ENCODE results near the gene HIPK1. TPM values are rescaled to one million over a fixed set of nuclear protein-coding genes. Genes with fewer than 3 reads are reported as not detected.

HIPK1 gene
- total and polyA plus RNA-seq, 2 of the 13 experiments (the other 11 are each of a cell fraction or from before 2014, with no cell fraction given), result 20.8 to 33.4 TPM

DNA sequence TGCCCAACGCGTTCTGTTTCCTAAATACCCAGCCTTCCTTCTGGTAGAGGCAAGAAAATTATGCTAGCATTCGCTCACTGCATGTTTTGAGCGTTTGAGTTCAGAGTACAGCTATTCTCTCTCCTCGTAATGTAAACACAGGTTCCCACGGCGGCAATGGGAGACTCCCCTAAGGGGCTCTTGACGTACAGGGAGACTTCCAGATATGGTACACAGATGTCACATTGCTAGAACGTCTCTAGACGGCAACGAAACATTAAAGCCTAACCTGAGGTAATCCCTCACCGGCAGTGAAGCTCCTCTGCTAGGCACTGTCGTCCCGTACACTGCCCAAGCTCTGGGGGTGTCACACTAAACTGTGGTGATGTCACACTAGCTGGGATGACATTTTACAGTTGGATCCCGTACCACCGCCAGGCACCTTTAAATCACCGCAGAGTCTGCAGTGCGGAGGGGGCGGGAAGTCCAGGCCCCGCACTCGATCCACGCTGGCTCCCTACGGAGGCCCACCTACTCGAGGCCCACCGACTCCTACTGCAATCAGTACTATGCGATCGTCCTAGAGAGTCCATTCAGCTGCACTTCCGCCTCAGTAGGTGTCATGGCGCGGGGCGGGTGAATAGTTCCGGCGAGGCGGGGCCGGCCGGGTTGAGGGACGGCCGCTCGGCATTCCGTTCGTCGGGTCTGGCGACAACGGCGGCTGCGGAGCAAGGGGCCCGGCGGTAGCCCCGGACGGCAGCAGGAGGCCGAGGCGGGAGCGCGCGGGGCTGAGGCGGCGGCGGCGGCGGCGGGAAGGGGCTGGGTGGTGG is at the start of gene HIPK1 (continued):
- TF ChIP-seq ZSCAN21 (CRISPR knock-in tag; IDR thresholded peaks at IDR 0.05; ENCODE audit: borderline replicate concordance) (no peak), ZFP36L1 (CRISPR knock-in tag; IDR thresholded peaks at IDR 0.05) (peak; percentile 83; the same call in 1 of the 2 replicates), PTBP1 (IDR thresholded peaks at IDR 0.05; ENCODE audit: low read depth, low read length, poor library complexity, severe bottlenecking) (no peak), MED13 (CRISPR knock-in tag; IDR thresholded peaks at IDR 0.05) (peak; percentile 56; the same call in 1 of the 2 replicates), RBAK (CRISPR knock-in tag; IDR thresholded peaks at IDR 0.05) (no peak), TOE1 (CRISPR knock-in tag; IDR thresholded peaks at IDR 0.05) (no peak; the same call in 1 of the 2 replicates), ZNF205 (CRISPR knock-in tag; IDR thresholded peaks at IDR 0.05) (peak; percentile 17; the same call in 1 of the 2 replicates), FOXM1 (CRISPR knock-in tag; IDR thresholded peaks at IDR 0.05) (no peak), AGO2 (optimal IDR thresholded peaks at IDR 0.05; ENCODE audit: low read depth, low read length) (no peak), WIZ (CRISPR knock-in tag; IDR thresholded peaks at IDR 0.05) (peak; percentile 49; the same call in 1 of the 2 replicates), CENPX (CRISPR knock-in tag; IDR thresholded peaks at IDR 0.05) (no peak), ZNF530 (CRISPR knock-in tag; IDR thresholded peaks at IDR 0.05; ENCODE audit: low read depth) (no peak), FOXA3 (CRISPR knock-in tag; IDR thresholded peaks at IDR 0.05) (peak; percentile 88), STAT5B (CRISPR knock-in tag; IDR thresholded peaks at IDR 0.05) (0 out of 2 replicates have a peak, but pooled peaks have one; percentile 71), SP4 (CRISPR knock-in tag; IDR thresholded peaks at IDR 0.05) (peak; percentile 85), SKI (IDR thresholded peaks at IDR 0.05; ENCODE audit: partially characterized antibody) (peak; percentile 69), ZNF235 (CRISPR knock-in tag; IDR thresholded peaks at IDR 0.05; ENCODE audit: borderline replicate concordance) (no peak), FOSL2 (CRISPR knock-in tag; IDR thresholded peaks at IDR 0.05) (peak; percentile 49), NR2C2 (CRISPR knock-in tag; IDR thresholded peaks at IDR 0.05; ENCODE audit: borderline replicate concordance) (peak; percentile 93), ZFP62 (CRISPR knock-in tag; IDR thresholded peaks at IDR 0.05) (0 out of 2 replicates have a peak, but pooled peaks have one; percentile 43), IKZF4 (CRISPR knock-in tag; IDR thresholded peaks at IDR 0.05; ENCODE audit: borderline replicate concordance, low read depth, not compliant biosample characterization) (no peak), ZNF841 (CRISPR knock-in tag; IDR thresholded peaks at IDR 0.05; ENCODE audit: borderline replicate concordance) (no peak), ZNF777 (CRISPR knock-in tag; IDR thresholded peaks at IDR 0.05) (peak; percentile 58)
- TF ChIP-seq, protein P1, sequence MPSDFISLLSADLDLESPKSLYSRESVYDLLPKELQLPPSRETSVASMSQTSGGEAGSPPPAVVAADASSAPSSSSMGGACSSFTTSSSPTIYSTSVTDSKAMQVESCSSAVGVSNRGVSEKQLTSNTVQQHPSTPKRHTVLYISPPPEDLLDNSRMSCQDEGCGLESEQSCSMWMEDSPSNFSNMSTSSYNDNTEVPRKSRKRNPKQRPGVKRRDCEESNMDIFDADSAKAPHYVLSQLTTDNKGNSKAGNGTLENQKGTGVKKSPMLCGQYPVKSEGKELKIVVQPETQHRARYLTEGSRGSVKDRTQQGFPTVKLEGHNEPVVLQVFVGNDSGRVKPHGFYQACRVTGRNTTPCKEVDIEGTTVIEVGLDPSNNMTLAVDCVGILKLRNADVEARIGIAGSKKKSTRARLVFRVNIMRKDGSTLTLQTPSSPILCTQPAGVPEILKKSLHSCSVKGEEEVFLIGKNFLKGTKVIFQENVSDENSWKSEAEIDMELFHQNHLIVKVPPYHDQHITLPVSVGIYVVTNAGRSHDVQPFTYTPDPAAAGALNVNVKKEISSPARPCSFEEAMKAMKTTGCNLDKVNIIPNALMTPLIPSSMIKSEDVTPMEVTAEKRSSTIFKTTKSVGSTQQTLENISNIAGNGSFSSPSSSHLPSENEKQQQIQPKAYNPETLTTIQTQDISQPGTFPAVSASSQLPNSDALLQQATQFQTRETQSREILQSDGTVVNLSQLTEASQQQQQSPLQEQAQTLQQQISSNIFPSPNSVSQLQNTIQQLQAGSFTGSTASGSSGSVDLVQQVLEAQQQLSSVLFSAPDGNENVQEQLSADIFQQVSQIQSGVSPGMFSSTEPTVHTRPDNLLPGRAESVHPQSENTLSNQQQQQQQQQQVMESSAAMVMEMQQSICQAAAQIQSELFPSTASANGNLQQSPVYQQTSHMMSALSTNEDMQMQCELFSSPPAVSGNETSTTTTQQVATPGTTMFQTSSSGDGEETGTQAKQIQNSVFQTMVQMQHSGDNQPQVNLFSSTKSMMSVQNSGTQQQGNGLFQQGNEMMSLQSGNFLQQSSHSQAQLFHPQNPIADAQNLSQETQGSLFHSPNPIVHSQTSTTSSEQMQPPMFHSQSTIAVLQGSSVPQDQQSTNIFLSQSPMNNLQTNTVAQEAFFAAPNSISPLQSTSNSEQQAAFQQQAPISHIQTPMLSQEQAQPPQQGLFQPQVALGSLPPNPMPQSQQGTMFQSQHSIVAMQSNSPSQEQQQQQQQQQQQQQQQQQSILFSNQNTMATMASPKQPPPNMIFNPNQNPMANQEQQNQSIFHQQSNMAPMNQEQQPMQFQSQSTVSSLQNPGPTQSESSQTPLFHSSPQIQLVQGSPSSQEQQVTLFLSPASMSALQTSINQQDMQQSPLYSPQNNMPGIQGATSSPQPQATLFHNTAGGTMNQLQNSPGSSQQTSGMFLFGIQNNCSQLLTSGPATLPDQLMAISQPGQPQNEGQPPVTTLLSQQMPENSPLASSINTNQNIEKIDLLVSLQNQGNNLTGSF (CRISPR knock-in tag; IDR thresholded peaks at IDR 0.05), result peak; percentile 51; the same call in 1 of the 2 replicates
- TF ChIP-seq, protein P2, sequence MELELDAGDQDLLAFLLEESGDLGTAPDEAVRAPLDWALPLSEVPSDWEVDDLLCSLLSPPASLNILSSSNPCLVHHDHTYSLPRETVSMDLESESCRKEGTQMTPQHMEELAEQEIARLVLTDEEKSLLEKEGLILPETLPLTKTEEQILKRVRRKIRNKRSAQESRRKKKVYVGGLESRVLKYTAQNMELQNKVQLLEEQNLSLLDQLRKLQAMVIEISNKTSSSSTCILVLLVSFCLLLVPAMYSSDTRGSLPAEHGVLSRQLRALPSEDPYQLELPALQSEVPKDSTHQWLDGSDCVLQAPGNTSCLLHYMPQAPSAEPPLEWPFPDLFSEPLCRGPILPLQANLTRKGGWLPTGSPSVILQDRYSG (CRISPR knock-in tag; IDR thresholded peaks at IDR 0.05), result 0 out of 2 replicates have a peak, but pooled peaks have one; percentile 65
